CD8-positive, alpha-beta memory T cell (primary cell): Measurements from ENCODE around the gene POLD4. TPM values are rescaled to one million over a fixed set of nuclear protein-coding genes. Genes with fewer than 3 reads are reported as not detected.

Experiments
- CTCF ChIA-PET: fragments of 350-600 bp; sonication (Branson Sonifier 250); formaldehyde crosslinking; loops from one replicate; lab custom pipeline; 2021; ENCODE audit warnings: antibody characterized with exemption; lab: Charles Lee
- POLR2A ChIA-PET: fragments of 350-600 bp; sonication (Branson Sonifier 250); formaldehyde crosslinking; loops from one replicate; lab custom pipeline; 2021; ENCODE audit warnings: antibody characterized with exemption; lab: Charles Lee
- DNase-seq, 5 donors: peaks; one replicate each; pipeline versions ENCODE4 v3.0.0 to v3.0.0-alpha.2; 2020 to 2022; ENCODE audit warnings: mixed read lengths in 1 of 5
- H3K27ac ChIP-seq: one replicate; pipeline ENCODE4 v1.7.0; 2013; ENCODE audit warnings: low read depth, mild to moderate bottlenecking, low read length, moderate library complexity
- H3K27me3 ChIP-seq: 2 replicates; pipeline ENCODE4 v1.7.0; 2013; ENCODE audit warnings: low read length, mild to moderate bottlenecking; ENCODE audit not compliant: insufficient read depth, poor library complexity, severe bottlenecking
- H3K36me3 ChIP-seq: 2 replicates; pipeline ENCODE4 v1.7.0; 2013; ENCODE audit warnings: mild to moderate bottlenecking, low read length, moderate library complexity; ENCODE audit not compliant: insufficient read depth
- H3K4me1 ChIP-seq: 2 replicates; pipeline ENCODE4 v1.7.0; 2013; ENCODE audit warnings: mild to moderate bottlenecking, low read length, moderate library complexity; ENCODE audit not compliant: insufficient read depth
- H3K4me3 ChIP-seq: 2 replicates; pipeline ENCODE4 v1.7.0; 2013; ENCODE audit warnings: mild to moderate bottlenecking, low read length
- H3K9me3 ChIP-seq: 2 replicates; pipeline ENCODE4 v1.7.0; 2013; ENCODE audit warnings: mild to moderate bottlenecking, low read length
- H3K27ac Mint-ChIP-seq, 8 donors: one replicate each; pipeline ENCODE4 v1.8.0; 2020 to 2021; ENCODE audit warnings: mixed read lengths in 8 of 8, mild to moderate bottlenecking in 6 of 8, inconsistent platforms in 3 of 8, moderate library complexity in 3 of 8
- H3K27me3 Mint-ChIP-seq, 2 donors: one replicate each; pipeline ENCODE4 v1.8.0; 2020 to 2021; ENCODE audit warnings: mixed read lengths in 2 of 2, mild to moderate bottlenecking in 1 of 2, moderate library complexity in 1 of 2
- H3K36me3 Mint-ChIP-seq, 3 donors: one replicate each; pipeline ENCODE4 v1.8.0; 2020 to 2021; ENCODE audit warnings: mixed read lengths in 3 of 3, inconsistent platforms in 1 of 3, mild to moderate bottlenecking in 1 of 3
- H3K4me1 Mint-ChIP-seq, 3 donors: one replicate each; pipeline ENCODE4 v1.8.0; 2020 to 2021; ENCODE audit warnings: mixed read lengths in 3 of 3, inconsistent platforms in 1 of 3, mild to moderate bottlenecking in 1 of 3
- H3K4me3 Mint-ChIP-seq, 7 donors: one replicate each; pipeline ENCODE4 v1.8.0; 2020 to 2021; ENCODE audit warnings: mixed read lengths in 7 of 7, mild to moderate bottlenecking in 6 of 7, moderate library complexity in 4 of 7, inconsistent platforms in 2 of 7
- H3K9me3 Mint-ChIP-seq, 5 donors: one replicate each; pipeline ENCODE4 v1.8.0; 2020 to 2022; ENCODE audit warnings: mixed read lengths in 5 of 5, mild to moderate bottlenecking in 3 of 5, moderate library complexity in 2 of 5, inconsistent platforms in 1 of 5
- polyA plus RNA-seq: library from polyadenylated mRNA; unstranded; fragments of 300-500 nt; fragmentation: Illumina TruSeq; gene quantifications from one replicate; pipeline ENCODE4 v1.2.3, GENCODE V29; 2021
- total RNA-seq, 2 experiments: library from RNA; stranded (reverse); gene quantifications; one replicate each; pipeline ENCODE4 v1.2.3, GENCODE V29; 2021

POLD4 gene
- total and polyA plus RNA-seq, 3 experiments from 2014 or later = 32.3 to 91.2 (median 37.8) TPM

- Mint-ChIP-seq H3K9me3 (no peaks in the 10 kb centered on the region), H3K36me3 (peaks cover 0 to 9% (median 0%) of the 10 kb centered on the region in 3 donors), H3K27me3 (peaks cover 0 to 2% of the 10 kb centered on the region in 2 donors), H3K4me3 (no peak overlapping the region), H3K4me1 (peaks cover 25 to 41% (median 27%) of the 10 kb centered on the region in 3 donors), H3K27ac (peak overlapping the region in 1 of 8 donors; percentile 19)
- Histone ChIP-seq H3K27me3 (no peaks in the 10 kb centered on the region), H3K36me3 (no peaks in the 10 kb centered on the region), H3K4me3 (no peak overlapping the region), H3K27ac (no peak overlapping the region), H3K9me3 (no peaks in the 10 kb centered on the region), H3K4me1 (peaks cover 30% of the 10 kb centered on the region)
- DNase-seq = no peak
- ChIA-PET POLR2A (no interaction called here), CTCF (interaction anchor here (1.5 to 2.5 kb wide), 3 partner anchors 9 to 46 kb away, joined by 4 to 15 read pairs (median 10); partner anchors contain the start of gene ANKRD13D)
Observed at GRCh38 chr11:67308031-67308866, 45.1 kb downstream of the POLD4 start.

GRCh38 chr11:67307545-67308001 lies 45.8 kb downstream of the POLD4 start:
- Mint-ChIP-seq H3K27ac (peak overlapping the region in 1 of 8 donors; percentile 82), H3K27me3 (peaks cover 0 to 2% of the 10 kb centered on the region in 2 donors), H3K9me3 (no peaks in the 10 kb centered on the region), H3K4me3 (no peak overlapping the region), H3K4me1 (peaks cover 18 to 39% (median 20%) of the 10 kb centered on the region in 3 donors), H3K36me3 (peaks cover 0 to 9% (median 0%) of the 10 kb centered on the region in 3 donors)
- no peak overlapping the region for H3K4me3 ChIP-seq
- H3K4me1 ChIP-seq = peaks cover 29% of the 10 kb centered on the region
- no peak overlapping the region for H3K27ac ChIP-seq
- ChIA-PET POLR2A (no interaction called here), CTCF (interaction anchor here (1.5 to 2.5 kb wide), 3 partner anchors 10 to 45 kb away, joined by 4 to 15 read pairs (median 10); partner anchors contain the start of gene ANKRD13D)
- no peaks in the 10 kb centered on the region for H3K27me3 ChIP-seq
- no peak for DNase-seq
- no peaks in the 10 kb centered on the region for H3K36me3 ChIP-seq
- H3K9me3 ChIP-seq = no peaks in the 10 kb centered on the region

- ChIA-PET CTCF (interaction anchor here (0.8 to 2.5 kb wide), 3 partner anchors 10 to 75 kb away, joined by 3 to 15 read pairs (median 10); no protein-coding TSS in a partner anchor), POLR2A (no interaction called here)
- H3K4me1 ChIP-seq = peaks cover 24% of the 10 kb centered on the region
- peaks cover 0 to 12% (median 0%) of the 10 kb centered on the region in 3 donors for H3K36me3 Mint-ChIP-seq
- peaks cover 0 to 2% of the 10 kb centered on the region in 2 donors for H3K27me3 Mint-ChIP-seq
- no peak overlapping the region for H3K4me3 ChIP-seq
- DNase-seq = no peak
- no peaks in the 10 kb centered on the region for H3K9me3 ChIP-seq
- no peak overlapping the region for H3K4me3 Mint-ChIP-seq
- H3K27ac ChIP-seq = no peak overlapping the region
- peaks cover 12 to 37% (median 14%) of the 10 kb centered on the region in 3 donors for H3K4me1 Mint-ChIP-seq
- peak overlapping the region in 1 of 8 donors; percentile 68 for H3K27ac Mint-ChIP-seq
- H3K9me3 Mint-ChIP-seq = no peaks in the 10 kb centered on the region
- H3K36me3 ChIP-seq = no peaks in the 10 kb centered on the region
- H3K27me3 ChIP-seq = no peaks in the 10 kb centered on the region
Observed at GRCh38 chr11:67306769-67307544, 46.4 kb downstream of the POLD4 start.

GRCh38 chr11:67304511-67305113 lies 48.7 kb downstream of the POLD4 start:
- Mint-ChIP-seq H3K36me3 (peaks cover 0 to 28% (median 0%) of the 10 kb centered on the region in 3 donors), H3K9me3 (no peaks in the 10 kb centered on the region), H3K4me1 (peaks cover 5 to 24% (median 6%) of the 10 kb centered on the region in 3 donors), H3K27ac (peak overlapping the region in 6 of 8 donors; percentile 19 to 86 (median 58)), H3K27me3 (peaks cover 0 to 2% of the 10 kb centered on the region in 2 donors), H3K4me3 (peak overlapping the region; percentile 47 to 83 (median 68))
- Histone ChIP-seq H3K36me3 (peaks cover under 1% of the 10 kb centered on the region), H3K9me3 (no peaks in the 10 kb centered on the region), H3K27me3 (no peaks in the 10 kb centered on the region), H3K4me3 (no peak overlapping the region), H3K27ac (no peak overlapping the region), H3K4me1 (peaks cover 14% of the 10 kb centered on the region)
- DNase-seq = peak in 1 of 5 donors; percentile 42
- POLR2A ChIA-PET = interaction anchor here (0.9 to 3.1 kb wide), 3 partner anchors 13 to 35 kb away, joined by 4 to 22 read pairs (median 6); partner anchors contain the start of gene ANKRD13D
- CTCF ChIA-PET = interaction anchor here (1.2 kb wide), 1 partner anchor 13 kb away, joined by 5 read pairs; no protein-coding TSS in a partner anchor

GRCh38 chr11:67303835-67304411 lies 49.4 kb downstream of the POLD4 start:
- Mint-ChIP-seq H3K27ac (peak overlapping the region in 1 of 8 donors; percentile 38), H3K4me1 (peaks cover 5 to 24% (median 6%) of the 10 kb centered on the region in 3 donors), H3K36me3 (peaks cover 0 to 31% (median 0%) of the 10 kb centered on the region in 3 donors), H3K27me3 (no peaks in the 10 kb centered on the region), H3K9me3 (no peaks in the 10 kb centered on the region), H3K4me3 (peak overlapping the region; percentile 61 to 86 (median 68))
- peak overlapping the region; percentile 45 for H3K4me3 ChIP-seq
- no peak overlapping the region for H3K27ac ChIP-seq
- peak in 3 of 5 donors; percentile 29 to 56 (median 31) for DNase-seq
- H3K27me3 ChIP-seq = no peaks in the 10 kb centered on the region
- CTCF ChIA-PET = interaction anchor here (1.1 to 2.3 kb wide), 7 partner anchors 11 to 78 kb away, joined by 3 to 10 read pairs (median 6); partner anchors contain the start of gene GRK2
- POLR2A ChIA-PET = interaction anchor here (0.9 to 3.1 kb wide), 11 partner anchors 10 to 42 kb away, joined by 3 to 22 read pairs (median 6); partner anchors contain the start of gene ANKRD13D
- H3K4me1 ChIP-seq = peaks cover 14% of the 10 kb centered on the region
- H3K9me3 ChIP-seq = no peaks in the 10 kb centered on the region
- H3K36me3 ChIP-seq = peaks cover 7% of the 10 kb centered on the region

GRCh38 chr11:67303132-67303834 lies 50.1 kb downstream of the POLD4 start, which contains the start of gene SSH3:
Gene SSH3 (plus strand): TSS chr11:67303530. CDS start chr11:67303626, 96 bp downstream.
- Histone ChIP-seq H3K36me3 (peaks cover 12% of the 10 kb centered on the region), H3K27ac (no peak within 1 kb of the TSS), H3K4me3 (peak within 1 kb of the TSS; percentile 45), H3K9me3 (no peaks in the 10 kb centered on the region), H3K27me3 (no peaks in the 10 kb centered on the region), H3K4me1 (peaks cover 14% of the 10 kb centered on the region)
- peaks cover 4 to 37% (median 5%) of the 10 kb centered on the region in 3 donors for H3K36me3 Mint-ChIP-seq
- peak within 1 kb of the TSS in 7 of 8 donors; percentile 42 to 86 (median 74) for H3K27ac Mint-ChIP-seq
- no peaks in the 10 kb centered on the region for H3K27me3 Mint-ChIP-seq
- peaks cover 10 to 30% (median 11%) of the 10 kb centered on the region in 3 donors for H3K4me1 Mint-ChIP-seq
- ChIA-PET CTCF (interaction anchor here (0.8 to 2.3 kb wide), 13 partner anchors 10 to 79 kb away, joined by 3 to 12 read pairs (median 6); partner anchors contain the start of genes ANKRD13D and GRK2), POLR2A (interaction anchor here (1.0 to 3.1 kb wide), 10 partner anchors 9 to 64 kb away, joined by 3 to 22 read pairs (median 7); partner anchors contain the start of gene ANKRD13D)
- DNase-seq = peak in 4 of 5 donors; percentile 24 to 67 (median 43)
- no peaks in the 10 kb centered on the region for H3K9me3 Mint-ChIP-seq
- H3K4me3 Mint-ChIP-seq = peak within 1 kb of the TSS; percentile 61 to 86 (median 68)
